B cell (primary cell): Measurements from ENCODE around the gene FAM90A26.
"Not testable (repeated sequence)": the region's sequence is repeated elsewhere in the genome, so short reads cannot be mapped to it uniquely, and the experiment has no call there.

ENCODE experiments used
- EZH2 ChIP-seq: IDR thresholded peaks from 2 replicates; pipeline ENCODE4 v1.6.1; 2012; ENCODE audit warnings: borderline replicate concordance, low read depth, mild to moderate bottlenecking, moderate library complexity, low read length; ENCODE audit not compliant: insufficient read depth, poor library complexity, severe bottlenecking
- TF ChIP-seq, protein P1 (sequence below): fragments of 200-600 bp; IDR thresholded peaks from one replicate; pipeline ENCODE4 v1.8.0; 2022; ENCODE audit warnings: antibody characterized with exemption, mild to moderate bottlenecking

- TF ChIP-seq EZH2: not testable (repeated sequence)
- TF ChIP-seq, protein P1, sequence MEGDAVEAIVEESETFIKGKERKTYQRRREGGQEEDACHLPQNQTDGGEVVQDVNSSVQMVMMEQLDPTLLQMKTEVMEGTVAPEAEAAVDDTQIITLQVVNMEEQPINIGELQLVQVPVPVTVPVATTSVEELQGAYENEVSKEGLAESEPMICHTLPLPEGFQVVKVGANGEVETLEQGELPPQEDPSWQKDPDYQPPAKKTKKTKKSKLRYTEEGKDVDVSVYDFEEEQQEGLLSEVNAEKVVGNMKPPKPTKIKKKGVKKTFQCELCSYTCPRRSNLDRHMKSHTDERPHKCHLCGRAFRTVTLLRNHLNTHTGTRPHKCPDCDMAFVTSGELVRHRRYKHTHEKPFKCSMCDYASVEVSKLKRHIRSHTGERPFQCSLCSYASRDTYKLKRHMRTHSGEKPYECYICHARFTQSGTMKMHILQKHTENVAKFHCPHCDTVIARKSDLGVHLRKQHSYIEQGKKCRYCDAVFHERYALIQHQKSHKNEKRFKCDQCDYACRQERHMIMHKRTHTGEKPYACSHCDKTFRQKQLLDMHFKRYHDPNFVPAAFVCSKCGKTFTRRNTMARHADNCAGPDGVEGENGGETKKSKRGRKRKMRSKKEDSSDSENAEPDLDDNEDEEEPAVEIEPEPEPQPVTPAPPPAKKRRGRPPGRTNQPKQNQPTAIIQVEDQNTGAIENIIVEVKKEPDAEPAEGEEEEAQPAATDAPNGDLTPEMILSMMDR: not testable (repeated sequence)
Observed at GRCh38 chr4:9169791-9170459, at the start of gene FAM90A26.
